NCI-H510A treated with DMSO at 0.1 percent for 48 hours (cell line): ENCODE data around the gene RLN1.
A peak's percentile ranks its signal among the peaks of the same experiment; 100 is the strongest.
"Not testable (repeated sequence)": the region's sequence is repeated elsewhere in the genome, so short reads cannot be mapped to it uniquely, and the experiment has no call there.

ENCODE experiments used
- DNase-seq: peaks from one replicate; lab custom pipeline; 2025; lab: John Stamatoyannopoulos, UW

The RLN1 gene, protein sequence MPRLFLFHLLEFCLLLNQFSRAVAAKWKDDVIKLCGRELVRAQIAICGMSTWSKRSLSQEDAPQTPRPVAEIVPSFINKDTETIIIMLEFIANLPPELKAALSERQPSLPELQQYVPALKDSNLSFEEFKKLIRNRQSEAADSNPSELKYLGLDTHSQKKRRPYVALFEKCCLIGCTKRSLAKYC

DNA sequence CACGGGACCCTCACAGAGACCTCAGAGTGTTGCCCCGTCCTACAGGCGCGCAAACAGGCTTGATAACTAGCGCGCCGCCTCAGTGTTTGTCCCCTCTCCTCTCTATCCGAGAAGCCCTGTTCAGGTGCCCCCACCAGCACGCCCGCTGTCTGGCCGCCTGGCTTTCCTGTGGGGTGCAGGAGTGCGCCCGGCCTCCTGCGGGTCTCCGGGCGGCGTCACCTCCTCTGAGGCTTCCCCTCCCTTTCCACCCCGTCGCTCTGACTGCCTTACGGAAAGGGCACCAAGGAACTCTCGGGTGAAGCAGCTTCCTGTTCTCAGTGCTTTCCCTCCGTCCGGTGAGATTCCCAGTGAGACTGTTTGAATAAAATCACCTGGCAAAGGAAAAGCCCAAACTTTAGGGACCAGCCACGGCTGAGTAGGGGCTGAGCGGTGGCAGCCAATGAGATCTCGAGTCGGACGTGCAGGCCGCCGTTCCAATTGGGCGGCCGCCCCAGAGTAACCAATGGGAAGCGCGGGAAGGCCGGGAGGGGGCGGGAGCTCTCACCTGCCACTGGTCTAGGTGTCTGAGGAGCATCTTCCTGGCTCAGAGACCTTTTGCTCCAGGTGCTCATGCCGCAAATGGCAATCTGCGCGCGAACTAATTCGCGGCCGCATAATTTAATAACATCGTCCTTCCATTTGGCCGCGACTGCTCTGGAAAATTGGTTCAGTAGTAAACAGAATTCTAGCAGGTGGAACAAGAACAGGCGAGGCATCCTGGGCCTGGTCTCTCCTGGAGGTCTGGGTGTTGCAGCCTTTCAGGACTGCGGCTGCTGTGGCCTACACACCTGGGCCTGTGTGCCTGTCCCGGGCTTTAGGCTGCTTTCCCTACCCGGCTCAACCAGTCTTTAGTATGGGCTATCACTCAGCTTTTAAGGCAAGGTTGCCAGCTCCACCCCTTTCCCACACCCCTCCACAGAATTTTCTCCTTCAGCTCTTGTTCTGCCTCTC is at the start of gene RLN1:
Gene RLN1, minus strand, starts transcription at position 885 of the 990 bp plus-strand sequence. Its CDS starts 130 bp downstream, at position 755.
- not testable (repeated sequence) for DNase-seq

DNA sequence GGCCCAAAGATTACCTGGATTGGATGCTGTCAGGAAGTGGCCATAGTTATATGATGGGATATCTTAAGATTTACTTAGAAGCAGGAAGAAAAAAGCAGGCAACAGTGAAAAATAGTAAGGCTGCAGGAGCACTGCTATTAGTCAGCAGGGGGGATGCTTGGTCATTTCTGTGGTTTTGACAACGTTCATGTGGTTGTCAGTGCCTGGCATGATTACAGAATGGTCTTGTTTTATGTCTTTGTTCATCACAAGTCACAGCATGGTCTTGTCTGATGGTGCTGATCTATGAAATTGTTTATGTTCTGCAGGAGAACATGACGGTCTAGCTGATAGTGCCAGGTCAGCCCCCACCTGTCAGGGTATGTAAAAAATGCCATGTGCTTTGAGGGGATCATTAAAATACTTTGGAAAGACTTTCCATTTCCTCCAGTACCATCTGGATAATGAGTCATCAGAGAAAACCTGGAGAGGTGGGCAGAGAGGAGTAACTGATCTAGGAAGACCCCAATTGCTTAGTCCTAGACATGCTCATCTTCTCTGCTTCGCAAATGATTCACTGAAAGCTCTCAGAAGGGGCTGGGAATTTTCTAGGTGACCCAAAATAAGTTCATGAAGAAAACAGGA is 49.5 kb upstream of the RLN1 start:
- DNase-seq, result no peak

DNA sequence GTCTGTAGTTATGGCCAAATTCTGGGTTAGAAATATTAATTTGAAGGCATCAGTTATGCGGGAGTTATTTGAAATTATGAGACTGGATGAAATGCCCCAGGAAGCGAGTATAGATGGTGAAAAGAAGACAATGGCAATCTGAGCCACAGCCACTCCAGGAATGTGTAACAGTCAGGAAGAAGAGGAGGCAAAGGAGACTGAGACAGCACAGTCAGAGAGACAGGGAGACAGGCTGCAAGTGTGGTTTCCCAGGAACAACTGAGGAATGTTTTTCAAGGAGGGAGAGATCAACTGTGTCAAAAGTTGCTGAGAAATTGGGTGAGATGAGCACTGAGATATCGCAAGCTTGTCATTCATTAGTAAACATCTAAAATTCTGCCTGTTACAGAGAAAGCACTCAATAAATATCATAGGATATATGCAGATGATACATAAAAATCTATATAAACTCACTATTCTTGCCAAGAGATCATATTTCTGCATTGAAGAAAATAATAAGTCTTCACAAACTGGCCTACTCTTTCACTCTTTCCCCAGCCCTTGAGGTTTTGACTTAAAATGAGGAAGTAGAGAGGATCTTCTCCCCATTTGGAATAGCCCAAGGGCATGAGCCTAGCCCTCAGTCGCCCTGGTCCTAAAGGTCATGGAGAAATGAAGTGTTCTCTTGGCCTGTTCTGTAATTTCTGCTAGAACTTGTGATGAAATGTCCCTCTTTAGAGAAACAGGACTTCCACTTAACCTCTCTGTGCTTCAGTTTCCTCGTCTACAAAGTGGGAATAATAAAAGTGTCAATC is 48.5 kb upstream of the RLN1 start:
- DNase-seq, result no peak

DNA sequence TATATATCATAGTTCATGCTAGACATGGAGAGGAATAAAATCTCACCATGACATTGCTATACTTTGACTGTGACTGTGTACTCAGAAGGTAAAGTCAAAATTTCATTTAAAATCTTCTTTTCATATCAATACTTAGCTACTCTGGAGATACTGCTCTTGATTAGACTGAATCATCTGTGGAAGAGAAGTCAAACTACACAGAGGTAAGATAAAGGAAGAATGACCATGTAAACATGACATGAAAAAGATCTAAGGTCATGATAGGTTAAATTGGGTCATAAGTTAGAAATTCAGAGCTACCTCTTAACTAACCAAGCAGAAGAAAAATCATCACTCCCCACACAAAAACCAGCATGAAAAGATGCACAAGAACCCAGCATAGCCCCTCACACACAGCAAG is 44.8 kb upstream of the RLN1 start:
- no peak for DNase-seq

DNA sequence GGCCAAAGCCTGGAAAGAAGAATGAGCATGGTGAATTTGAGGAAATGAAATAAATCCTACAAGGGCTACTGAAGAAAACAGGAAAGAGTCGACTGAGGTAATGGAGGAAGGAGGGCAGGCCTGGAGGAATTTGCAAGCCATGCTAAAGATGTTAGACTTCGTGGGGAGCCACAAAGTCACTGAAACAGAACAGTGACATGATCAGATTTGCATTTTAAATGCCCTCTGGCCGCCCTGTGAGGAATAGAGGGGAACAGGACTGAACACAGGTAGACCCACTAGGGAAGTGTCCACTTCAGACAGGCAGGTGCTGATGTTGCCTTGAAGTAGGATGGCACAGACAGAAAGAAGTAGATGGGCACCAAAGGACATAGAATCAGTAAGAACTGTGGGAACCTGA is 42.8 kb upstream of the RLN1 start:
- DNase-seq, result no peak

DNA sequence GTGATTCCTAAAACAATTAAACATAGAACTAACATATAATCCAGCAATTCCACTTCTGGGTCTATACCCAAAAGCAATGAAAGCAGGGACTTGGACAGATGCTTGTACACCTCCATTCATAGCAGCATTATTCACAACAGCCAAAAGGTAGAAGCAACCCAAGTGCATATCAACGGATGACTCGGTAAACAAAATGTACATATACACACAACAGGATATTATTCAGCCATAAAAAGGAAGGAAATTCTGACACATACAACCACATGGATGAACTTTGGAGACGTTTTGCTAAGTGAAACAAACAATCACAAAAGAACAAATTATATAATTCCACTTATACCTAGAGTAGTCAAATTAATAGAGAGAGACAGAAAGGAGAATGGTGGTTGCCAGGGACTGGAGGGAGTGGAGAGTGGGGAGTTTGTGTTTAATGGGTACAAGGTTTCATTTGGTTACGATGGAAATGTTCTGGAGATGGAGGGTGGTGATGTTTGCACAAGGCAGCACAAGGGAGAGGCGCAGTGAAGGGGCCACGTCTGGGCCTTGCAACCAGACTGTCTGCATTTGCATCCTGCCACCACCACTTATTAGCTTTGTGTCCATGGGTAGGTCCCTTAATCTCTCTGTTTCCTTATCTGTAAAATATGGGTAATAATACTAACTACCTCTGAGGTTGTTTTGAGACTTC is 36.3 kb upstream of the RLN1 start:
- no peak for DNase-seq

DNA sequence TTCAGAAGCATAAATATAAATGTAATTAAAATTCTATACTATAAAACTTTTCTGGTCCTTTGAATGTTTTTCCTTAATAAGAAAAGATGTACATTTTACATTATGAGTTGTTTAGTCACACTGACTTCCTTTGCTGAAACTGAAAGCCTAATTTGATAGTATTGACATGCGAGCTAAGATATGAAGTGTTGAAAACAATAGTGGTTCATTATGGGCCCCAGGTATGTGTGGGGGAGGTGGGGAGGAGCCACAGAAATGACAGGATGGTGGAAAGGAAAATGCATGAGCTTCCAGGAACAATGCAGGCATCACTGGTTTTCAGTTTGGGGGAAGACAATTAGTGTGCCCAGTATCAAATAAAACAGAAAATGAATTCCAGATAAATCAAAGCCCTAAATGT is 35.4 kb upstream of the RLN1 start:
- no peak for DNase-seq

DNA sequence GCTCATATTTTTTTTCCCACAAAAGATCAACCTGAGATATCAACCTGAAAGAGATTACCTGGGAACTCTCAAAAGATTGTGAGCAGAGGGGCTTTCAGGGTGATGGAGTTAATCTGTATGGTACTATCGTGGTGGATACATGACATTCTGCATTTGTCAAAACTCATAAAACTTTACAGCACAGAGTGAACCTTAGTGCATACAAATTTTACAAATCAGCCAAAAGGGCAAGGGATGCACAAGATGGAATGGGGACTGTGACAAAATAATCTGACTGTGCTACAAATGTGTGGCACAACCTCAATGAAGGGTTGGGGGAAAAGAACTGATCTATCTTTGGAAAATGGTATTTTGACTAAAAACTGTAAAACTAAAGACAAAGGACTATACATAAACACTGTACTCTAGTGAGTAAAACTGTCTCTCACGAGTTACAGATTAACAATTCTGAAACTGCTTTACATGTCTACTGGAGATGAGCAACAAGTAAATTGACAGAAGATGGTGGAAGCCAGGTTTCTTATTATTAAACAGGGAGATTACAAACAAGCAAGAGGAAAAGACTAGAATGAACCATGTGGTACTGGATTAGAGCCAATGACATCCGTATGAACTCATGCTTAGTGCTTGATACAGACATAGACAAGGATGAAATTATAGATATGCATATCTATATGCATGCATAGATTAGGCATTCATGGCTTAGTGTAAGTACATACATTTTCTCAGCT is 24.8 kb upstream of the RLN1 start:
- no peak for DNase-seq

DNA sequence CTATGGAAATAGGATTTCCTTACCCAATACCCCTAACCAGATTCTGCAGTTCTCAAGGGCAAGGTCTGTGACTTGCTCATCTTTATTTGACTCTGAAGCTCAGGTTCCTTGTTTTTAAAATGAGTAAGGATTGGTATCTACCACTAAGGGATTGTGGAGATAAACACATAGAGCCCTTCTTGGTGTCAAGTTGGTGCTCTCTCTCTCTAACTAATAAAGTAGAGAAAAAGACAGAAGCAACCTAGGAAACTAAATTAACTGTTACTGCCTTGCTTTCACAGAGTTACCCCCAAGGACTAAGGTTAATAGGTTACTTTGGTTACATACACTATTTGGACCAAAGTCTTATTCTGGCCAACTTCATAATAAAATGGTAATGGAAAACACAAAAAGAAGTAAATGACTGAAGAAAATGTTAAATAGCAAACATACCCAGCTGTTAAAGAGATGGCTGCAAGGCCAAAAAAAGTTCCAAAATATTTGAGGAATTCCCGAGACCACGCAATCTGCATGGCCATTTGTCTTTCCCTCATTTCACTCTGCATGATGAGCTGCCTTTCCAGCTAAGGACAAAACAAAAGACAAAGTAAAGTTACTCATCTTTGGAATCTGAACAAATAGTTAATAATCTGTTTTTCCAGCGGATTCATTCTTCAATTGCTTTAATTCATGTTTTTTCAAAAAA is 21.8 kb upstream of the RLN1 start:
- no peak for DNase-seq

DNA sequence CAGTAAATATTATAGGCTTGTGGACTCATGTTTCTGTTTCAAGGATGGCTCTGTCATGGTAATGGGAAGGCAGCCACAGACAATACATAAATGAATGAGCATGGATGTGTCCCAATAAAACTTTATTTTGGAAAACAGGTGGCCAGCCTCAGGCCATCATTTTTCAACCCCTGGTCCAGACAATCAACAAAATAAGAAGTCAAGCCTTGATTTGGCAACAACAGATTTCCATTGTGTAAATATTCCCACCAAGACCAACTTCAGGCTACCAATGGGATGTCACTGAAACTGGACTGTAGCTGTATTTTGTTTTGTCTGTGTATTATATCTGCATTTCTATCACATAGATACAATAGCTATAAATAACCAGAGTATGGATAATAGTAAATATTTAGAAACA is 20.7 kb upstream of the RLN1 start:
- DNase-seq, result no peak

DNA sequence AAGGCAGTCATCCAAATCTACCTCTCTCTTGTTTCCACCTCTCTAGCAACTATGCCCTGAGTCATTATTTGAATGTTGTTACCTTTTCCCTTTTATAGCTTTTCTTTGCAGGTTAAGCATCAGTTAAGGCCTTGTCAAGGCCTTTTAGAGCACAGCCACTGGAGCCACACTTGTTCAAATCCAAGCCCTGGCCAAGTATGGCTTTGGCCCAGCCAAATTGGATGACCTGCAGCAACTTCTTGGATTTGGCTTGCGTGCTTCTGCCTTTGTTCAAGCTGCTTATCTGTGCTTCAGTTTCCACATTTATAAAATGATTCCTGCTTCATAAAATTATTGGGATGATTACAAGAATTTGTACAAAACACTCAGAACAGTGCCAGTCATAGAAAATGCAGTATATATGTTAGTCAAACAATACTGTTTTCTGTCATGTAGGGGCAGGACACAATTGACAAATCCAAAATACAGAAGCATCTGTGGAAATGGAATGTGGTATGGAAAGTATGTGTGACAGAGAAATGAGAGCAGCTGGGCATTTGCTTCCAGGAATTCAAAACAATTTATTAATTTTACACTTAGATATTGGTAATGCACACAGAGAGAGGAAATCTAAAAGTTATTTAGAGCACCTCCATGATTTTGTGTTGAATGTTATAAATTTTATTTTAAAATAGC is 17.9 kb upstream of the RLN1 start:
- DNase-seq, result no peak

DNA sequence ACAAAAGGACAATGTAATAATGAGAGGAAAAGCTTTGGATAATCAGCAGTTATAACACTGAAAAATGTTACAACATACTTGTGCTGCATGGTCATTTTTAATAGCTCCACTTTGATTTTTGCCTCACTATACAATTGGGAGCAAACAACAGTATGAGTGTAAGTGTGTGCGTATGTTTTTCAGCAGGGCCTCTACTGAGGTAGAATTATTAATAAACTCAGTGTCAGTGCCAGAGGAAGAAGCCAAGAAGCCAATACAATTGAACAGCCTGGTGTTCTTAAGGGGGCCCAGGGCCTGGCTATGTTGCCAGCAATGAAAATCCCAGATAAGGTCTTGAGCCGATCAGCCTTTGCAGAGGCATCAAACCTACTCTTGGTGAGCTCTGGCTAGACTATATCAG is 16.1 kb upstream of the RLN1 start:
- DNase-seq, result no peak

DNA sequence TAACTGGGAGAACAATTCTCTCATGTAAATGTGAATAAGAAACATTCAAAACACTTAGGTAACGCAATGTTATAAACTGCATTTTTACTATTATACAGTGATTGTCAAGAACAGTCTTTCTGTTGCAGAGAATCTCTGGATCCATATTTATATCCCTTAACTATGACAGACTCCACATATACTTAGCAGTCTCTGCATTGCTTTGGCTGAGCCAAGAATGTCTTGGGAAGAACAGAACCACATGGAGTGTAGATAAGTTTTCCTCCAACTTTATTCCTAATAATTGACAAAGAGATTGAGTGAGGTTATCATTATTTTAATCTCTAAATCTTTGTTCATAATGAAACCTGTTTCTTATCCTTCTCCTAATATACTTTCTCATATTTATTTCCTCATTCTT is 15.6 kb upstream of the RLN1 start:
- no peak for DNase-seq

DNA sequence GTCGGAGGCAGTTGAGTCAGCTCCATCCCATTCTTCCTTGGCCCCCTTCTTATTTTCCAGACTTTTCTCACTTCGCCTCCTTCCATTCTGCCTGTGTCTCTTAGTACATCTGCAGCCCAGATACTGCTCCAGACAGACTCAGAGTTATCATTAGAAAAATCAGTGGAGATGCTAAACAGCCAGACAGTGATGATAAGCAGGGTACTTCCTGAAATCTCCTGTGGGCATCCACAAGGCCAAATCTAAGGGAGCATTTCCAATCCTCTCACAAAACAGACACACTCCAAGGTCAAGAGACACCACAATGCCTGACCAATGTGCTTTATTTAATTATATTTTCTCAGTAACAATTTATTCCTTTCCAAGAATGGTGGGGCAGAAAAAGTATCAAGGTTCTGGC is 14.5 kb upstream of the RLN1 start:
- no peak for DNase-seq

DNA sequence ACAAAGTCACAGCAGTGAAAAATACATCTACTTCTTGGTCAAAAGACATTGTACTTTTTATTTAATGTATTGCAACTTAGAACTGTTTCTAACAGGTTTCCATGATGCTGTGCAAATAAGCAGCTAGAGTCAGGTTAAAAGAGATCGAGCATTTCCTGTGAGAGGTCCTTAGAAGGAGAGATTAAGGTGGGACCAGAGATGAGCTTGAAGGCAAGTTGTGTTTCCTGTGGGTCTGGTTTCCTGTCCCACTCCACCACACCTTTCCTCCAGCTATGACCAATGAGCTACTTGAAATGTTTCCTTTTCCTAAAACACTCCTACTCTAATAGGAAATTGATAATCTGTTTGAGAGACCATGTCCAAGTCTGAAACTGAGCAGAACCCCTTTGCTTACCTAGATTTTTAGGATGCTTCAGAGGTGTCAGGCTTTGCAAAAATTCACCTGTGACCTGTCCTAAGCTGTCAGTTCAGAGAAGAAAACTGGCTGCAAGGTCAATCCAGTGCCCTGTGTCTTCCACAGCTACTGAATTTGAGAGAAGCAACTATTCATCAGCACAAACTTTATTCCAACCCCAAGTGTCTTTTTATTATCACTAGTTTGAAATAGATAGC is 13.1 kb upstream of the RLN1 start:
- no peak for DNase-seq

DNA sequence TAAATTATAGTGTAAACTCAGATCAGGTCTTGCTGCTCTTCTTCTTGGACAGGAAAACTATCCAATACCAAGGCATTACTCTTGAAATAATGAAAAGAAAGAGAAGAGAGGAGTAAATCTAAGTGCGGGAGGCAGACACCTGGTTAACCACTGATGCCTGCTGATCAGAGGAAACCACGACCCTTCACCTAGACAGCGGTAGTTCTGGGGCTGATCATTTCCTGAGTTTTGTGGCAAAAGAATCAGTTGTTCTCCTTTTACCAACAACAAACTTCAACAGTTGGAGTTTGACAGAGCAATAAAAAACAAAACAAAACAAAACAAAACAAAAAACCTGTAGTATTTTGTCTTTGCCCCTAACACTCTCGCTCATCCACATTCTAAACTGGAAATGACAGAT is 3.0 kb downstream of the RLN1 start:
- no peak for DNase-seq

DNA sequence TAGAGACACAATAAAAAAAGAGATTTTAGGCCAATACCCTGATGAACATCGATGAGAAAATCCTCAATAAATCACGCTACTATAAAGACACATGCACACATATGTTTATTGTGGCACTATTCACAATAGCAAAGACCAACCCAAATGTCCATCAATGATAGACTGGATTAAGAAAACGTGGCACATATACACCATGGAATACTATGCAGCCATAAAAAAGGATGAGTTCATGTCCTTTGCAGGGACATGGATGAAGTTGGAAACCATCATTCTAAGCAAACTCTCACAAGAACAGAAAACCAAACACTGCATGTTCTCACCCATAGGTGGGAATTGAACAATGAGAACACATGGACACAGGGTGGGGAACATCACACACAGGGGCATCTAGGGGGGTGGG is 8.4 kb downstream of the RLN1 start:
- not testable (repeated sequence) for DNase-seq

DNA sequence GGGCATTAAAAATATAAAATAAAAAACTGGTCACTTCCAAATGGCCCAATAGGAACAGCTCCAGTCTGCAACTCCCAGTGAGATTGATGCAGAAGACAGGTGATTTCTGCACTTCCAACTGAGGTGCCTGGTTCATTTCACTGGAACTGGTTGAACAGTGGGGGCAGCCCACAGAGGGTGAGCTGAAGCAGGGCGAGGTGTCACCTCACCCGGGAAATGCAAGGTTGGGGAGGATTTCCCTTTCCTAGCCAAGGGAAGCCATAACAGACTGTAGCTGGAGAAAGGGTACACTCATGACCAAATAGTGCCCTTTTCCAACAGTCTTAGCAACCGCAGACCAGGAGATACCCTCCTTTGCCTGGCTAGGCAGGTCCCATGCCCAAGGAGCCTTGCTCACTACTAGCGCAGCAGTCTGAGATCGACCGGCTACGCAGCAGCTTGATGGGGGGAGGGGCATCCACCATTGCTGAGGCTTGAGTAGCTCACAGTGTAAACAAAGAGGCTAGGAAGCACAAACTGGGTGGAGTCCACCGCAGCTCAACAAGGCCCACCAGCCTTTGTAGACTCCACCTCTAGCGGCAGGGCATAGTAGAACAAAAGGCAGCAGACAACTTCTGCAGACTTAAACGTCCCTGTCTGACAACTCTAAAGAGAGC is 12.7 kb downstream of the RLN1 start:
- DNase-seq, result peak; percentile 59

DNA sequence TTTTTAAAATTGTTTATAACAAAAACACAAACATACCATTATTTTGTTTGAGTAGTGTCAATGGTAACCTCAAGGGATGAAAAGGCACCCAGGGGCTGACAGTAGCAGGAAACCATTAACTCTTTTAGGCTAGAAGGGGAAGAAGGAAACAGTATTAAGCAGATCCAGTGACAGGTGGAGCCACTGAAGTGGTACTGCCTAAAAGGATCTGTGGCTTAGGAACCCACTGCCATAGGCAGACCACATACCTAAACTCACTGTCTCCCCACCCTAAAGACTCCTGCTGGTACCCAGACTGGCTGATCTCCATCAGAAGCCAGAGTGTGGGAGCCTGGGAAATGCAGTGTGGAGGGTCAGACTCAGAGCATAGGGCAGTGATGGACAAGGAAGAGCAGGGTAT is 13.5 kb downstream of the RLN1 start:
- DNase-seq, result no peak
